ENCODE measurements around the gene ZNF25. TPM values are rescaled to one million over a fixed set of nuclear protein-coding genes. Genes with fewer than 3 reads are reported as not detected.
A peak's percentile ranks its signal among the peaks of the same experiment; 100 is the strongest.
"Not testable (repeated sequence)": the region's sequence is repeated elsewhere in the genome, so short reads cannot be mapped to it uniquely, and the experiment has no call there.

ZNF25 gene
- total and polyA plus RNA-seq, 4 donors = 25.8 to 63.6 (median 34.7) TPM

GRCh38 chr10:38000474-38000873, 24.0 kb upstream of the ZNF25 start:
- H3K4me1 ChIP-seq (ENCODE audit: control insufficient read depth, insufficient read depth, low read length); H3K36me3 ChIP-seq (ENCODE audit: control insufficient read depth, insufficient read depth, low read length); H3K27me3 ChIP-seq (ENCODE audit: control insufficient read depth, insufficient read depth, low read length); H3K27ac ChIP-seq (ENCODE audit: low read depth, low read length); H3K9me3 ChIP-seq (ENCODE audit: control insufficient read depth, insufficient read depth, low read length); H3K4me3 ChIP-seq (ENCODE audit: low read depth, low read length); DNase-seq (ENCODE audit: low read depth in 4 of 6, low spot score in 6 of 6): not testable (repeated sequence)
- no CpG with 5 or more reads among the region's 1 CpG for WGBS (ENCODE audit: insufficient coverage)

DNA sequence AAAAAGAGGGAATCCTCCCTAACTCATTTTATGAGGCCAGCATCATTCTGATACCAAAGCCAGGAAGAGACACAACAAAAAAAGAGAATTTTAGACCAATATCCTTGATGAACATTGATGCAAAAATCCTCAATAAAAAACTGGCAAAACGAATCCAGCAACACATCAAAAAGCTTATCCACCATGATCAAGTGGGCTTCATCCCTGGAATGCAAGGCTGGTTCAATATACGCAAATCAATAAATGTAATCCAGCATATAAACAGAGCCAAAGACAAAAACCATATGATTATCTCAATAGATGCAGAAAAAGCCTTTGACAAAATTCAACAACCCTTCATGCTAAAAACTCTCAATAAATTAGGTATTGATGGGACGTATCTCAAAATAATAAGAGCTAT, 22.5 kb upstream of the ZNF25 start:
- H3K27ac ChIP-seq (ENCODE audit: low read depth, low read length); H3K27me3 ChIP-seq (ENCODE audit: control insufficient read depth, insufficient read depth, low read length); H3K36me3 ChIP-seq (ENCODE audit: control insufficient read depth, insufficient read depth, low read length); H3K9me3 ChIP-seq (ENCODE audit: control insufficient read depth, insufficient read depth, low read length); DNase-seq (ENCODE audit: low read depth in 4 of 6, low spot score in 6 of 6); H3K4me1 ChIP-seq (ENCODE audit: control insufficient read depth, insufficient read depth, low read length); H3K4me3 ChIP-seq (ENCODE audit: low read depth, low read length): not testable (repeated sequence)
- no CpG with 5 or more reads among the region's 3 CpGs for WGBS (ENCODE audit: insufficient coverage)

GRCh38 chr10:37992083-37992482, 15.6 kb upstream of the ZNF25 start:
- no peaks in the 10 kb centered on the region for H3K4me1 ChIP-seq (ENCODE audit: control insufficient read depth, insufficient read depth, low read length)
- WGBS (ENCODE audit: insufficient coverage) = 77% methylated on average over 3 of the region's 3 CpGs

DNA sequence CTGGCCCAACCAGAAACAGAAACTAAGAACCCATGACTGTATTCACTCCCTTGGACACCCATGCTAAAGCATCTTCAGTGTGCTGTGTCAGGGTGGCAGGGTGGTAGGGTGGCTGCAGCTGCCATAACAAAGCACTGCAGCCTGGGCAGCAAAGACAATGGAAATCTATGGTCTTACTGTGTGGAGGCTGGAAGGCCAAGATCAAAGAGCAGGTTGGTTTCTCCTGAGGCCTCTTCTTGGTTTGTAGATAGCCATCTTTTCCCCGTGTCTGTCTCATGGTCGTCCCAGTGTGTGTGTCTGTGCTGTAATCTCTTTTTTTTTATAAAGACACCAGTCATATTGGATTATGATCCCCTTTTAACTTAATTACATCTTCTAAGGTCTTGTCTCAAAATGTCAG, 15.2 kb upstream of the ZNF25 start:
- no peaks in the 10 kb centered on the region for H3K36me3 ChIP-seq (ENCODE audit: control insufficient read depth, insufficient read depth, low read length)
- WGBS (ENCODE audit: insufficient coverage) = no CpG with 5 or more reads among the region's 2 CpGs
- H3K4me1 ChIP-seq (ENCODE audit: control insufficient read depth, insufficient read depth, low read length) = no peaks in the 10 kb centered on the region
- H3K27ac ChIP-seq (ENCODE audit: low read depth, low read length) = no peak overlapping the region
- DNase-seq (ENCODE audit: low read depth in 4 of 6, low spot score in 6 of 6) = no peak
- no peaks in the 10 kb centered on the region for H3K27me3 ChIP-seq (ENCODE audit: control insufficient read depth, insufficient read depth, low read length)
- no peak overlapping the region for H3K4me3 ChIP-seq (ENCODE audit: low read depth, low read length)
- H3K9me3 ChIP-seq (ENCODE audit: control insufficient read depth, insufficient read depth, low read length) = peaks cover 1% of the 10 kb centered on the region

More at GRCh38 chr10:37992083-37992482, 15.6 kb upstream of the ZNF25 start:
- peaks cover 1% of the 10 kb centered on the region for H3K9me3 ChIP-seq (ENCODE audit: control insufficient read depth, insufficient read depth, low read length)
- no peaks in the 10 kb centered on the region for H3K36me3 ChIP-seq (ENCODE audit: control insufficient read depth, insufficient read depth, low read length)
- H3K27ac ChIP-seq (ENCODE audit: low read depth, low read length) = no peak overlapping the region
- no peak overlapping the region for H3K4me3 ChIP-seq (ENCODE audit: low read depth, low read length)
- DNase-seq (ENCODE audit: low read depth in 4 of 6, low spot score in 6 of 6) = no peak
- H3K27me3 ChIP-seq (ENCODE audit: control insufficient read depth, insufficient read depth, low read length) = no peaks in the 10 kb centered on the region

DNA sequence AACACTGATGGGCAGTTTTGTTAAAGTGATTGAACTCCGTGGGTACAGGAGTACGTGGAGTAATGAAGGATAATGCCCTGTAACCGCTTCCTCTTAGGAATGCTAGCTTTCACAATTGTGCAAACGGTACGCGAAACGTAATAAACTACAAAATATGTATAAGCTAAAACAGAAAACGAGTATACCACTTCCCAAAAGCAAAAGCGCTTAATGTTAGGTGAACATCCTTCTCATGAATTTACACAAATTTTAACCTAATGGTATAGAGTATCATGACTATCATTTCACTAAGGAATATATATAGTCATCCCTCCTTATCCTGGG, 395 bp upstream of the ZNF25 start:
- 20% methylated on average over 3 of the region's 9 CpGs for WGBS (ENCODE audit: insufficient coverage)
- Histone ChIP-seq H3K27me3 (ENCODE audit: control insufficient read depth, insufficient read depth, low read length) (no peaks in the 10 kb centered on the region), H3K27ac (ENCODE audit: low read depth, low read length) (peak overlapping the region; percentile 84), H3K9me3 (ENCODE audit: control insufficient read depth, insufficient read depth, low read length) (no peaks in the 10 kb centered on the region), H3K36me3 (ENCODE audit: control insufficient read depth, insufficient read depth, low read length) (no peaks in the 10 kb centered on the region), H3K4me3 (ENCODE audit: low read depth, low read length) (peak overlapping the region; percentile 59), H3K4me1 (ENCODE audit: control insufficient read depth, insufficient read depth, low read length) (no peaks in the 10 kb centered on the region)
- DNase-seq (ENCODE audit: low read depth in 4 of 6, low spot score in 6 of 6) = no peak

GRCh38 chr10:37975401-37975991, 951 bp downstream of the ZNF25 start:
- peak; percentile 5 to 62 (median 32) for DNase-seq (ENCODE audit: low read depth in 4 of 6, low spot score in 6 of 6)
- WGBS (ENCODE audit: insufficient coverage) = 38% methylated on average over 2 of the region's 5 CpGs
- peak overlapping the region; percentile 84 for H3K27ac ChIP-seq (ENCODE audit: low read depth, low read length)

DNA sequence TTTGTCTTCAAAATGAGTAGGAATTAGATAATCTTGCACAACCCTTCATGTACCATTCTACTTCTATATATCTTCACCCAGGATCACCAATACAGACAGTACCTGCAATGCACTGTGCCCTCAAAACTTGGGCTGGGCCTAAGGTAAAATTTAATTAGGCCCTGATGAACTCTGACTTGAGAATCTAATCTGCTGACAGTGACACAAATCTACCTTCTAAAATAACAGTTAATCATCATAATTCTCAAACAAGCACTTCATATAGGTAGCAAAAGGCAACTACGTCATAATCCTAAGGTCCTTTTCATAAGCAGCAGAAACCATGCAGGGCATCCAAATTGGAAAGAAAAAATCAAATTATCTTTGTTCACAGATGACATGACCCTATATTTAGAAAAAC, 4.1 kb downstream of the ZNF25 start:
- H3K27me3 ChIP-seq (ENCODE audit: control insufficient read depth, insufficient read depth, low read length) = no peaks in the 10 kb centered on the region
- WGBS (ENCODE audit: insufficient coverage) = no CpG with 5 or more reads among the region's 1 CpG
- DNase-seq (ENCODE audit: low read depth in 4 of 6, low spot score in 6 of 6) = no peak
- H3K4me1 ChIP-seq (ENCODE audit: control insufficient read depth, insufficient read depth, low read length) = no peaks in the 10 kb centered on the region
- peaks cover 16% of the 10 kb centered on the region for H3K36me3 ChIP-seq (ENCODE audit: control insufficient read depth, insufficient read depth, low read length)
- no peak overlapping the region for H3K4me3 ChIP-seq (ENCODE audit: low read depth, low read length)
- peaks cover 3% of the 10 kb centered on the region for H3K9me3 ChIP-seq (ENCODE audit: control insufficient read depth, insufficient read depth, low read length)
- no peak overlapping the region for H3K27ac ChIP-seq (ENCODE audit: low read depth, low read length)

More at GRCh38 chr10:37975401-37975991, 951 bp downstream of the ZNF25 start:
- Histone ChIP-seq H3K4me1 (ENCODE audit: control insufficient read depth, insufficient read depth, low read length) (no peaks in the 10 kb centered on the region), H3K4me3 (ENCODE audit: low read depth, low read length) (peak overlapping the region; percentile 59), H3K9me3 (ENCODE audit: control insufficient read depth, insufficient read depth, low read length) (no peaks in the 10 kb centered on the region), H3K27me3 (ENCODE audit: control insufficient read depth, insufficient read depth, low read length) (no peaks in the 10 kb centered on the region), H3K36me3 (ENCODE audit: control insufficient read depth, insufficient read depth, low read length) (peaks cover 5% of the 10 kb centered on the region)

- DNase-seq (ENCODE audit: low read depth in 4 of 6, low spot score in 6 of 6) = no peak
- no peak overlapping the region for H3K4me3 ChIP-seq (ENCODE audit: low read depth, low read length)
- H3K4me1 ChIP-seq (ENCODE audit: control insufficient read depth, insufficient read depth, low read length) = no peaks in the 10 kb centered on the region
- peaks cover 20% of the 10 kb centered on the region for H3K9me3 ChIP-seq (ENCODE audit: control insufficient read depth, insufficient read depth, low read length)
- no peaks in the 10 kb centered on the region for H3K27me3 ChIP-seq (ENCODE audit: control insufficient read depth, insufficient read depth, low read length)
- peaks cover 18% of the 10 kb centered on the region for H3K36me3 ChIP-seq (ENCODE audit: control insufficient read depth, insufficient read depth, low read length)
- H3K27ac ChIP-seq (ENCODE audit: low read depth, low read length) = no peak overlapping the region
These were observed 11.4 kb downstream of the ZNF25 start for GRCh38 chr10:37965006-37965405.

GRCh38 chr10:37960591-37961137, 15.8 kb downstream of the ZNF25 start:
- H3K4me1 ChIP-seq (ENCODE audit: control insufficient read depth, insufficient read depth, low read length) = no peaks in the 10 kb centered on the region
- H3K36me3 ChIP-seq (ENCODE audit: control insufficient read depth, insufficient read depth, low read length) = peaks cover 22% of the 10 kb centered on the region
- no peaks in the 10 kb centered on the region for H3K27me3 ChIP-seq (ENCODE audit: control insufficient read depth, insufficient read depth, low read length)
- H3K9me3 ChIP-seq (ENCODE audit: control insufficient read depth, insufficient read depth, low read length) = peaks cover 8% of the 10 kb centered on the region
- H3K27ac ChIP-seq (ENCODE audit: low read depth, low read length) = no peak overlapping the region
- no peak for DNase-seq (ENCODE audit: low read depth in 4 of 6, low spot score in 6 of 6)
- no CpG with 5 or more reads among the region's 2 CpGs for WGBS (ENCODE audit: insufficient coverage)
- no peak overlapping the region for H3K4me3 ChIP-seq (ENCODE audit: low read depth, low read length)

GRCh38 chr10:37957841-37958240, 18.6 kb downstream of the ZNF25 start:
- no peaks in the 10 kb centered on the region for H3K27me3 ChIP-seq (ENCODE audit: control insufficient read depth, insufficient read depth, low read length)
- no peaks in the 10 kb centered on the region for H3K9me3 ChIP-seq (ENCODE audit: control insufficient read depth, insufficient read depth, low read length)
- WGBS (ENCODE audit: insufficient coverage) = no CpG with 5 or more reads among the region's 2 CpGs
- no peaks in the 10 kb centered on the region for H3K4me1 ChIP-seq (ENCODE audit: control insufficient read depth, insufficient read depth, low read length)
- no peak overlapping the region for H3K4me3 ChIP-seq (ENCODE audit: low read depth, low read length)
- peaks cover 32% of the 10 kb centered on the region for H3K36me3 ChIP-seq (ENCODE audit: control insufficient read depth, insufficient read depth, low read length)
- no peak overlapping the region for H3K27ac ChIP-seq (ENCODE audit: low read depth, low read length)
- DNase-seq (ENCODE audit: low read depth in 4 of 6, low spot score in 6 of 6) = no peak
